DOHH2 (cell line): ENCODE results near the gene RBFOX1.

ENCODE experiments used
- CTCF ChIP-seq: fragments of 200-600 bp; sonication (generic); IDR thresholded peaks from one replicate; pipeline ENCODE4 v1.5.1; 2014; ENCODE audit warnings: antibody characterized with exemption, mild to moderate bottlenecking, low read depth, low read length; ENCODE audit not compliant: poor library complexity, severe bottlenecking
- EZH2phosphoT487 ChIP-seq: fragments of 200-600 bp; sonication (generic); IDR thresholded peaks from 2 replicates; pipeline ENCODE4 v1.6.1; 2017; ENCODE audit warnings: borderline replicate concordance, mild to moderate bottlenecking, antibody characterized with exemption, low read length, moderate library complexity, mixed read lengths

GRCh38 chr16:7545251-7545650 is 212.6 kb downstream of the RBFOX1 start:
- TF ChIP-seq CTCF = no peak
- no peak for TF ChIP-seq EZH2phosphoT487
